H9 (cell line): ENCODE measurements around the gene MBD5. TPM values are rescaled to one million over a fixed set of nuclear protein-coding genes. Genes with fewer than 3 reads are reported as not detected.

ENCODE experiments used
- DNase-seq: peaks from one replicate; pipeline ENCODE4 v3.0.0-alpha.2; 2017
- H2AFZ ChIP-seq: one replicate; pipeline ENCODE4 v1.6.1; 2013; ENCODE audit warnings: mild to moderate bottlenecking, low read length, control low read depth, moderate library complexity
- H2AK5ac ChIP-seq: 2 replicates; pipeline ENCODE4 v1.6.1; 2013; ENCODE audit warnings: low read length, control low read depth, mixed read lengths; ENCODE audit not compliant: insufficient read length
- H2BK120ac ChIP-seq: one replicate; pipeline ENCODE4 v1.6.1; 2013; ENCODE audit warnings: low read depth, mild to moderate bottlenecking, low read length, control low read depth, inconsistent platforms; ENCODE audit not compliant: poor library complexity, severe bottlenecking
- H2BK12ac ChIP-seq: 2 replicates; pipeline ENCODE4 v1.6.1; 2013; ENCODE audit warnings: low read length, control low read depth, mixed read lengths, low read depth; ENCODE audit not compliant: insufficient read length
- H2BK15ac ChIP-seq: 2 replicates; pipeline ENCODE4 v1.6.1; 2013; ENCODE audit warnings: low read depth, low read length, control low read depth
- H2BK20ac ChIP-seq: one replicate; pipeline ENCODE4 v1.6.1; 2013; ENCODE audit warnings: low read depth, mild to moderate bottlenecking, low read length, control low read depth, inconsistent platforms; ENCODE audit not compliant: poor library complexity, severe bottlenecking
- H2BK5ac ChIP-seq: 2 replicates; pipeline ENCODE4 v1.6.1; 2013; ENCODE audit warnings: low read length, control low read depth, mixed read lengths; ENCODE audit not compliant: insufficient read length
- H3K14ac ChIP-seq: 2 replicates; pipeline ENCODE4 v1.6.1; 2013; ENCODE audit warnings: low read length, control low read depth; ENCODE audit not compliant: insufficient read depth
- H3K18ac ChIP-seq: 2 replicates; pipeline ENCODE4 v1.6.1; 2013; ENCODE audit warnings: low read depth, mild to moderate bottlenecking, mixed read lengths, low read length, control low read depth; ENCODE audit not compliant: insufficient read length
- H3K23ac ChIP-seq: 2 replicates; pipeline ENCODE4 v1.6.1; 2013; ENCODE audit warnings: low read length, control low read depth, mixed read lengths, low read depth; ENCODE audit not compliant: insufficient read length
- H3K23me2 ChIP-seq: 2 replicates; pipeline ENCODE4 v1.6.1; 2013; ENCODE audit warnings: low read depth, mild to moderate bottlenecking, mixed read lengths, low read length, control low read depth; ENCODE audit not compliant: insufficient read length, poor library complexity, severe bottlenecking
- H3K27ac ChIP-seq: 2 replicates; pipeline ENCODE4 v1.5.1; 2013; ENCODE audit warnings: low read length, control low read depth, mixed read lengths, low read depth; ENCODE audit not compliant: insufficient read length
- H3K27me3 ChIP-seq: 2 replicates; pipeline ENCODE4 v1.6.1; 2013; ENCODE audit warnings: low read length, control low read depth, inconsistent platforms; ENCODE audit not compliant: insufficient read depth
- H3K4ac ChIP-seq: 2 replicates; pipeline ENCODE4 v1.6.1; 2013; ENCODE audit warnings: low read depth, mild to moderate bottlenecking, control low read depth, inconsistent platforms, low read length, moderate library complexity
- H3K4me1 ChIP-seq: 2 replicates; pipeline ENCODE4 v1.6.1; 2013; ENCODE audit warnings: low read length, control low read depth, inconsistent platforms; ENCODE audit not compliant: insufficient read depth
- H3K4me2 ChIP-seq: 2 replicates; pipeline ENCODE4 v1.6.1; 2013; ENCODE audit warnings: low read length, control low read depth, mixed read lengths; ENCODE audit not compliant: insufficient read length, insufficient read depth
- H3K56ac ChIP-seq: 2 replicates; pipeline ENCODE4 v1.6.1; 2013; ENCODE audit warnings: low read depth, mild to moderate bottlenecking, mixed read lengths, low read length, control low read depth; ENCODE audit not compliant: insufficient read length
- H3K79me1 ChIP-seq: 2 replicates; pipeline ENCODE4 v1.6.1; 2013; ENCODE audit warnings: low read depth, mild to moderate bottlenecking, moderate library complexity, low read length, control low read depth, inconsistent platforms; ENCODE audit not compliant: insufficient read depth, poor library complexity, severe bottlenecking
- H3K79me2 ChIP-seq: 2 replicates; pipeline ENCODE4 v1.6.1; 2013; ENCODE audit warnings: low read length, control low read depth, inconsistent platforms; ENCODE audit not compliant: insufficient read depth
- H3K9ac ChIP-seq: 2 replicates; pipeline ENCODE4 v1.6.1; 2013; ENCODE audit warnings: low read length, control low read depth, mixed read lengths; ENCODE audit not compliant: insufficient read length; ENCODE audit errors: extremely low read depth
- H3K9me3 ChIP-seq: one replicate; pipeline ENCODE4 v1.6.1; 2013; ENCODE audit warnings: low read depth, low read length, inconsistent platforms; ENCODE audit not compliant: control insufficient read depth
- H3T11ph ChIP-seq: one replicate; pipeline ENCODE4 v1.6.1; 2013; ENCODE audit warnings: mild to moderate bottlenecking, low read length, control low read depth, inconsistent platforms
- H4K20me1 ChIP-seq: one replicate; pipeline ENCODE4 v1.6.1; 2013; ENCODE audit not compliant: control insufficient read depth, insufficient read length, insufficient read depth
- H4K5ac ChIP-seq: 2 replicates; pipeline ENCODE4 v1.6.1; 2013; ENCODE audit warnings: low read depth, mild to moderate bottlenecking, mixed read lengths, low read length, control low read depth; ENCODE audit not compliant: insufficient read length
- H4K8ac ChIP-seq: replicated peaks from 2 replicates; pipeline ENCODE4 v1.6.1; 2013; ENCODE audit warnings: low read length, control low read depth, mixed read lengths, low read depth; ENCODE audit not compliant: insufficient read length
- H4K91ac ChIP-seq: 2 replicates; pipeline ENCODE4 v1.6.1; 2013; ENCODE audit warnings: low read depth, mild to moderate bottlenecking, moderate library complexity, mixed read lengths, low read length, control low read depth; ENCODE audit not compliant: insufficient read length
- H3K27ac Mint-ChIP-seq, 3 experiments: 2 replicates in 2 of 3; 3 replicates in 1 of 3; pipeline ENCODE4 v1.8.0; 2020 to 2021; ENCODE audit warnings: mixed read lengths in 3 of 3, mild to moderate bottlenecking in 1 of 3, moderate library complexity in 1 of 3
- H3K27me3 Mint-ChIP-seq: 2 replicates; pipeline ENCODE4 v1.8.0; 2021; ENCODE audit warnings: low read depth, mild to moderate bottlenecking, moderate library complexity, mixed read lengths
- H3K36me3 Mint-ChIP-seq, 3 experiments: 2 replicates in 2 of 3; 3 replicates in 1 of 3; pipeline ENCODE4 v1.8.0; 2020 to 2021; ENCODE audit warnings: low read depth in 3 of 3, mixed read lengths in 3 of 3; ENCODE audit not compliant: insufficient read depth in 1 of 3
- H3K4me1 Mint-ChIP-seq, 2 experiments: 2 replicates each; pipeline ENCODE4 v1.8.0; 2020; ENCODE audit warnings: mixed read lengths in 2 of 2
- H3K4me3 Mint-ChIP-seq, 2 experiments: 2 replicates in 1 of 2; 3 replicates in 1 of 2; pipeline ENCODE4 v1.8.0; 2020 to 2021; ENCODE audit warnings: mild to moderate bottlenecking in 2 of 2, mixed read lengths in 2 of 2, moderate library complexity in 1 of 2
- H3K9me3 Mint-ChIP-seq, 2 experiments: 2 replicates in 1 of 2; 3 replicates in 1 of 2; pipeline ENCODE4 v1.8.0; 2020; ENCODE audit warnings: mild to moderate bottlenecking in 2 of 2, mixed read lengths in 2 of 2, moderate library complexity in 1 of 2
- WGBS: extraction: QIAGEN DNeasy Blood & Tissue Kit; methylation state at CpG from one replicate; pipeline ENCODE4 v1.1.7; 2013; ENCODE audit warnings: missing lambda C conversion rate, low lambda C conversion rate, mixed read lengths; ENCODE audit not compliant: insufficient read length; ENCODE audit errors: extremely low coverage; 5-methylcytosine and 5-hydroxymethylcytosine counted together
- total RNA-seq: library from RNA; stranded (reverse); gene quantifications from 2 replicates; pipeline ENCODE4 v1.2.1, GENCODE V29; 2021
- TF ChIP-seq, protein P1 (sequence below): fragments of 200-600 bp; sonication (generic); conservative IDR thresholded peaks from 3 replicates; pipeline ENCODE4 v1.8.0; 2021; ENCODE audit warnings: antibody characterized with exemption, mild to moderate bottlenecking

MBD5 gene
- total RNA-seq, 1 experiment from 2014 or later: 23.1 TPM

DNA sequence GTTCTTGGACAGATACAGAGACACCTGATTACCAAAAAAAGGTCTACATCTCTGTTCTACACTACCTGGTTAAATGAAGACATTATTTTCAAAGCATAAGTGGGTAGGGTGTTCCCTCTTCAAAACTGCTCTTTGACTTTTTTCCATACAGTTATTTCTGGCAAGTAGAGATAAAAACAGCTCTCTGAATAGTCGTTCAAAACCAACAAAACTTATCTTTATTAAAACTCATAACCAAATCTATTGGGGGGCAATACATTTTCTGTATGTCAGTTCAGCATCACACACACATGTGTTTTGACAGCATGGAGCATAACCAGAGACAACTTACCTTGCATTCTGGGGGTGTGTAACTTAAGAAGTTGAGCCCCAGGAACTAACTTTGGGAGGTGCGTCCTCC, 474.7 kb downstream of the MBD5 start:
- Histone ChIP-seq H3K18ac (no peak overlapping the region), H2BK20ac (no peak overlapping the region), H3K9ac (no peak overlapping the region), H3K23ac (no peak overlapping the region), H3K9me3 (no peaks in the 10 kb centered on the region), H2AFZ (no peak overlapping the region), H3K4me2 (no peak overlapping the region), H3K79me2 (no peaks in the 10 kb centered on the region), H3T11ph (no peak overlapping the region), H4K20me1 (no peaks in the 10 kb centered on the region), H3K23me2 (no peaks in the 10 kb centered on the region), H3K79me1 (no peaks in the 10 kb centered on the region), H3K27ac (no peak overlapping the region), H3K4ac (no peak overlapping the region), H3K4me1 (no peaks in the 10 kb centered on the region), H4K5ac (no peak overlapping the region), H4K91ac (no peak overlapping the region), H3K56ac (no peak overlapping the region), H3K14ac (no peak overlapping the region), H4K8ac (no peak overlapping the region), H2BK15ac (no peak overlapping the region), H2BK12ac (no peak overlapping the region), H2AK5ac (no peak overlapping the region), H2BK120ac (no peak overlapping the region), H3K27me3 (no peaks in the 10 kb centered on the region), H2BK5ac (no peak overlapping the region)
- TF ChIP-seq, protein P1, sequence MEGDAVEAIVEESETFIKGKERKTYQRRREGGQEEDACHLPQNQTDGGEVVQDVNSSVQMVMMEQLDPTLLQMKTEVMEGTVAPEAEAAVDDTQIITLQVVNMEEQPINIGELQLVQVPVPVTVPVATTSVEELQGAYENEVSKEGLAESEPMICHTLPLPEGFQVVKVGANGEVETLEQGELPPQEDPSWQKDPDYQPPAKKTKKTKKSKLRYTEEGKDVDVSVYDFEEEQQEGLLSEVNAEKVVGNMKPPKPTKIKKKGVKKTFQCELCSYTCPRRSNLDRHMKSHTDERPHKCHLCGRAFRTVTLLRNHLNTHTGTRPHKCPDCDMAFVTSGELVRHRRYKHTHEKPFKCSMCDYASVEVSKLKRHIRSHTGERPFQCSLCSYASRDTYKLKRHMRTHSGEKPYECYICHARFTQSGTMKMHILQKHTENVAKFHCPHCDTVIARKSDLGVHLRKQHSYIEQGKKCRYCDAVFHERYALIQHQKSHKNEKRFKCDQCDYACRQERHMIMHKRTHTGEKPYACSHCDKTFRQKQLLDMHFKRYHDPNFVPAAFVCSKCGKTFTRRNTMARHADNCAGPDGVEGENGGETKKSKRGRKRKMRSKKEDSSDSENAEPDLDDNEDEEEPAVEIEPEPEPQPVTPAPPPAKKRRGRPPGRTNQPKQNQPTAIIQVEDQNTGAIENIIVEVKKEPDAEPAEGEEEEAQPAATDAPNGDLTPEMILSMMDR: no peak
- no peaks in the 10 kb centered on the region for H3K9me3 Mint-ChIP-seq
- H3K4me3 Mint-ChIP-seq: no peak overlapping the region
- peaks cover 3% of the 10 kb centered on the region in 2 experiments; a peak in 3 of 4 replicates for H3K4me1 Mint-ChIP-seq
- H3K36me3 Mint-ChIP-seq: no peaks in the 10 kb centered on the region
- no peak for DNase-seq
- H3K27me3 Mint-ChIP-seq: no peaks in the 10 kb centered on the region
- no CpG with 5 or more reads among the region's 2 CpGs for WGBS
- H3K27ac Mint-ChIP-seq: no peak overlapping the region
